AG20443 (cell line): ENCODE results near the gene AP3M1.
"Not testable (repeated sequence)": the region's sequence is repeated elsewhere in the genome, so short reads cannot be mapped to it uniquely, and the experiment has no call there.

Experiments
- DNase-seq: peaks from one replicate; pipeline ENCODE4 v3.0.0; 2012; ENCODE audit warnings: low spot score, mixed read lengths

The AP3M1 gene

DNA sequence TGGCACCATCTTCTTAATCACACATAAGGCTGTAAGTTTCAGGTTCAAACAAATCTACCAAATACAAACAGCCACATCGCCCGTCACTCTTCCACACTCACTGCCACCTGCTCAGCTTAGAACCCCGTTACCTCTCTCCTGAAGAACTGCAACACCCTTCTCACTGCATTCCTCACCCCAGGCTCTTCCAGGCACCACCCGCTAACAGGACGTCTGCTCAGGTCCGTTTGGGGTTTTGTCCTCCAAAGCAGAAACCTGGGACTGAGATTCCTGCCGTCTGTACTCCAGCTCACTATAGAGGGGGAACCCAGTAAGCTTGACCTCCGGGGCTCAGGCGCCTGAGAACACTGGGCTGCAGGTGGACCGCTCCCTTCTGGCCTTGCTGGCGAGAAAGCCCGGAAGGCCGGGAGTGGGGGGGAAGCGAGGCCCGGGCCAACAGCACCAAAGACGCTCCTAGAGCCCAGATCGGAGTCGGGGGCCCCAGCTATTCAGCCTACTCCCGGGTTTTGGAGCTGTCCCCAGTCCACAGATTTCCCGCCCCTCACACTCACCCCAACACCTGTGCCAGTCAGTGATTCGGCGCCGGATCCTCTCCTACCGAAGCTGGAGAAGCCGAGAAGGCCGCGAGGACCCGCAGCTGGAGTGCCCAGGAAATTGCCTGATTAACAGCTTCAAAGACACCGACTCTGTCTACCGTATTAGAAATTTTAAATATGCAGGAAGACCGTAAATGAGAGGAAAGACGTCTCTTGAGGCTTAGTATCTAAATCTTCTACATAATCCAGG, at the start of gene AP3M1:
Gene AP3M1 (minus strand): TSS at position 625 of the 786 bp plus-strand sequence. CDS start 12,449 bp downstream, outside the sequence.
- peak; percentile 85 for DNase-seq

DNA sequence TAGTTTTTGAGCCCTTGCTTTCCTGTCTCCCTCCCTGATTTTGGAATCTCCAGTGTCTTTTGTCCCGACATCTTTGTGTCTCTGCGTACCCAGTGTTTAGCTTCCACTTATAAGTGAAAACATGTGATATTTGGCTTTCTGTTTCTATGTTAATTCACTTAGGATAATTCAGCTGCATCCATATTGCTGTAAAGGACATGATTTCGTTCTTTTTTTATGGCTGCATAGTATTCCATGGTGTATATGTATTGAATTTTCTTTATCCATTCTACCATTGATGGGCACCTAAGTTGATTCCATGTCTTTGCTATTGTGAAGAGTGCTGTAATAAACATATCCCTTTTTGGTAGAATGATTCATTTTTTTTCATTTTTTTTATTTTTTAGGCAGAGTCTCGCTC, 48.7 kb upstream of the AP3M1 start:
- no peak for DNase-seq

DNA sequence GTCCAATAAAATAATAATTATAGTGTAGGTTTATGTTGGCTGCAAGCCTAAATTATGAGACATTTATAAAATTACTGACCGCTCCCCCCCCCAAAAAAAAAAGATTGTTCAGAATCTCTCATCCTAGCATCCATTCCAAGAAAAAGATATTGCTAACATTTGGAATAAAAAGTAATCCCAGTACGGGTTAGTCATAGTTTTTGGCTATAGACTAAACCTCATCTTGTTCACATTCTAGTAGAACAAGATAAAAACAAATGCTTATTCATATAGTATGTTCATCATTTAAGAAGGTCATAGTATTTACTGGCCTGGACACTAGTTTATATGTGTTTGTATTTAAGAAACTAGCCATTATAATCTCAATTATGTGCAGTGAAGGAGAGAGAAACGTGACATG, 44.4 kb upstream of the AP3M1 start:
- no peak for DNase-seq

GRCh38 chr10:74194545-74194944, 43.9 kb upstream of the AP3M1 start:
- no peak for DNase-seq

DNA sequence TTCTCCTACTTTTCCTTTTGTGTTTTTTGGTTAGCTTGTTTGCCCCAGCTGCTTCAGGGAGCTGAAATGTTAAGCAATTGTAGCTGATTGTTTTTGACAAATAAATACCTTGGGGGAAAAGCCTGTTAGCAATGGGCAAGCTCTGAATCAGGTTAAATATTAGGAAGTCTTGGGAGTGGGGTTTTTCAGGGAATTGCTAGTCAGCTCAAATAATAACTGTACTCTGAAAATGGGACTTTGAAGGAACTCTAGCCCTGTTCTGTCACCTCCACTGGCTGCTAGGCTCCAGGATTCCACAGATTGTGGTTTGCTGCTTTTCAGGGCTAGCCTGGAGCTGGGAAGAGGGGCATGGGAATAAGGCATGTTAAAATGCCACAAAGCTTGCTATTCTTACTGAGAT, 39.9 kb upstream of the AP3M1 start:
- peak; percentile 35 for DNase-seq

DNA sequence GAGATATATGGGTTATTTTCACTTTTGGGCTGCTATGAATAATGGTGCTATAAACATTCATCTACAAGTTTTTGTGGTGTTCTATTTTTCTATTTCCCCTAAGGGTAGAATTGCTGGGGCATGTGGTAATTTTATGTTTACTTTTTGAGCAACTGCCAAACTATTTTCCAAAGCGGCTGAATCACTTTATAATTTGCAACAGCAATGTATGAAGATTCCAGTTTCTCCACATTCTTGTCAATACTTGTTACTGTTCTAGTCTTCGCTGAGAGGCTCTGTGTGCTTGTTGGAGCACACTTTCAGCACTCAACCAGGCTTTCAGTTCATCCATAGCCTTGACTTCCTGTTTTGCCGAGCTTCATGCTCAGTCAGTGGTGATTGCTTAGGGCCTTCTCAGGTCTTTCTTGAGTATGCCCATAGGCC, 39.4 kb upstream of the AP3M1 start:
- DNase-seq = peak; percentile 56

GRCh38 chr10:74188617-74189016, 38.0 kb upstream of the AP3M1 start:
- not testable (repeated sequence) for DNase-seq

DNA sequence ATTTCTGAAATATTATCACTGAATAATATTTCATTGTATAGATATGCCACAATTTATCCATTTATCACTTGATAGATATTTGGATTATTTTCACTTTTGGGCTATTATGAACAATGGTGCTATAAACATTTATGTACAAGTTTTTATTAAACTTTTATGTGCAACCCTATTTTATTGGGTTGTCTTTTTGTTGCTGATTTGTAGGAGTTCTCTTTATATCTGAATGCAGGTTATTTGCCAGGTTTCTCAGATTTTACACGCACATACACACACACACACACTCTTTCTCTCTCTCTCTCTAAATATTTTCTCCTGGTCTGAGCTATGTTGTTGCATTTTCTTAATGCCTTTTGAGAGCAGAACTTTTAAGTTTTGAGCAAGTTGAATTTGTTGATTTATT, 36.6 kb upstream of the AP3M1 start:
- DNase-seq = no peak

DNA sequence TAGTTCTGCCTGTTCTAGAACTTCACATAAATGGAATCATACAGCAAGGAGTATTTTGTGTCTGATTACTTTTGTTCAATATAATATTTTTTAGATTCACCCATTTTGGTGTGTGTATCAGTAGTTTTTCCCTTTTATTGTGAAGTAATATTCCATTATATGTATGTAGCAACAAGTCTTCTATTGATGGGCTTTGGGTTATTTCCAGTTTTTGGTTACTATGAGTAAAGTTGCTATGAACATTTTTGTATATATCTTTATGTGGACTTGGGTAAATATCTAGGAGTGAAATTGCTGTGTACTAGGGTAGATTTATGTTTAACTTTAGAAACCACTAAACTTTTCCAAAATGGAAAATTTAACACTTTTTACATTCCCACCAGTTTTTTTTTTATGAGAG, 36.0 kb upstream of the AP3M1 start:
- DNase-seq = no peak

GRCh38 chr10:74179111-74179710, 28.6 kb upstream of the AP3M1 start:
- DNase-seq = no peak

DNA sequence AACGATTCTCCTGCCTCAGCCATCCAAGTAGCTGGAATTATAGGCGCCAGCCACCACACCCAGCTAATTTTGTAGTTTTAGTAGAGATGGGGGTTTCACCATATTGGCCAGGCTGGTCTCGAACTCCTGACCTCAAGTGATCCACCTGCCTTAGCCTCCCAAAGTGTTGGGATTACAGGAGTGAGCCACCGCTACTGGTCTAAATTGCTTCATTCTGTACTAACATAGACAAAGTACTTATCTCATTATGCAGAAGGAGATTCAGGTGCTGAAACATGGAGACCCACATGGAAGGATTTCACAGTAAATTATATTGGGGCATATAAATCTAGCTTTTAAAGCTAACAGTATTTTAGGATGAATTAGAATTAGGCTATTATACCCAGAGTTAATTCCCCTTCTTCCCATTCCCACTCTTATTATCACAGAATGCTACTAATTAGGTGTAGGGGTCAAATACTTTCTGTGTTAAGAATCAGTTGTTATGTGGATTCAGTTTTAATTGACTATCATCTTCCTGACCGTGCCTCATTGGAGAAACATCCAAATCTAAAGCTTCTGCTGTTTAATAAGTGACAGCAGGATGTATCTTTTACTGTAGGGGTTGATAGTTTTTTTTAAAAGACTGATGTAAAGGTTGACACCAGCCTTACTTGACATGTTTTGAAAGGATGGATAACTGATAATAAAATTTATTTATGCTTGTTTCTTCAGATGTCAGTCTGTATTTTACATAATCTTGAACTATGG, 27.6 kb upstream of the AP3M1 start:
- DNase-seq = no peak

DNA sequence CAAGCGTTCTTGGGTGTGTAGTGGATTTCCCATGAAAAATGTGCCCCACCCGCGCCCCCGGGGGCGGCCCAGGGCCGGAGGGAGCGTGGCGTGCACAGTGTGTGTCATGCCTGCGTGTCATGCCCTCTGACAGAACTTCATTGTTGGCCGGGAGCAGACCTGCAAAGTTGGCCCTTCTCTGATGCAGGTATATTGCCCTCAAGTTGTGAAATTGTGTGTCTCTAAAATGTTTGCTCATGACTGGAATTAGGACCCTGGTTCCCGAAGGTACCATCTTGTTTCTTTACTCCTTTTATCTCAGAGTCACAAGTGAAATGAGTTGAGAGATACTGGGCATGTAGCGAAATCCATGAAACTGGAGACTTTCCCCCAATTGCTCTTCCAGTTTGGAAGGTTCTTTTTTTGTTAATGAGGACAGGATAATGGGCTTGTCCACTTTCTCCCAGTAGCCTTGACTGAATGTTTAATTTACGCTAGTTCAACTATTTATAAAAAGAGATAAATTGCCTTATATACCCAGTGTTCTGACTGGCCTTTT, 26.6 kb upstream of the AP3M1 start:
- peak; percentile 72 for DNase-seq

DNA sequence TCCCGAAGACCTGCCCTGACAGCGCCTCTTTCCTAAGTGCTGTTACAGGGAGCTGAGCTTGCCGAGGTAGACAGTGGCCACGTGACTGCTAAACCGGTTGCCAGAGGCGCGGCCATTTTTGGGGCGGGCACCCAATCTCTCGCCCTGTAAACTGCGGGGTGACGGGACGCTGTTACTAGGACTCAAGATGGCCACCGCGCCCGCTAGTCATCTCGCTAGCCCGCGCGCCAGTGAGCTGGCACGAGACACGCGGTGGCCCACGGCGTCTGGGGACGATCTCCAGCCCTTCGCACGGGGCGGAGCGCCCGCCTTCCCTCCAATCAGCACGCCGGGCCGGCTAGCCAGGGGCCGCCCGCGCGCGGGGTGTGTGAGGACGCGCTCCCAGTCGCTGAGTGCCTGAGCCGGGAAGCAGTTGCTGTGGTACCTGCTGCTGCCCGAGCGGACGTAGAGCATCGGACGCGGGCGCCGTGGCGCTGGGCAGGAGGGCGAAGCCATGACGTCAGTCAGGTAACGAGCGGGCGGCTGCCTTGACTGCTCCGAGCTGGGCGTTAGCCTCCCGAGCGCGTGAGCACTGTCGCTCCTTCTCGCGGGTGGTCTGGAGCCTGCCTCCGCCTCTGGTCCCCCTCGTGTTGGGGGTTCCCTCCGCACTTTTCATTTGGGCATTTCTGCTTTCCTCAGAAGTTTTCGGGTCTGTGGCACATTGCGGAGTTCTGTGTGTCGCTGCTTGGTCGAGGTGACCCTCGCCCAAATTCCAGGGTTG, 25.9 kb upstream of the AP3M1 start:
- DNase-seq = peak; percentile 97

DNA sequence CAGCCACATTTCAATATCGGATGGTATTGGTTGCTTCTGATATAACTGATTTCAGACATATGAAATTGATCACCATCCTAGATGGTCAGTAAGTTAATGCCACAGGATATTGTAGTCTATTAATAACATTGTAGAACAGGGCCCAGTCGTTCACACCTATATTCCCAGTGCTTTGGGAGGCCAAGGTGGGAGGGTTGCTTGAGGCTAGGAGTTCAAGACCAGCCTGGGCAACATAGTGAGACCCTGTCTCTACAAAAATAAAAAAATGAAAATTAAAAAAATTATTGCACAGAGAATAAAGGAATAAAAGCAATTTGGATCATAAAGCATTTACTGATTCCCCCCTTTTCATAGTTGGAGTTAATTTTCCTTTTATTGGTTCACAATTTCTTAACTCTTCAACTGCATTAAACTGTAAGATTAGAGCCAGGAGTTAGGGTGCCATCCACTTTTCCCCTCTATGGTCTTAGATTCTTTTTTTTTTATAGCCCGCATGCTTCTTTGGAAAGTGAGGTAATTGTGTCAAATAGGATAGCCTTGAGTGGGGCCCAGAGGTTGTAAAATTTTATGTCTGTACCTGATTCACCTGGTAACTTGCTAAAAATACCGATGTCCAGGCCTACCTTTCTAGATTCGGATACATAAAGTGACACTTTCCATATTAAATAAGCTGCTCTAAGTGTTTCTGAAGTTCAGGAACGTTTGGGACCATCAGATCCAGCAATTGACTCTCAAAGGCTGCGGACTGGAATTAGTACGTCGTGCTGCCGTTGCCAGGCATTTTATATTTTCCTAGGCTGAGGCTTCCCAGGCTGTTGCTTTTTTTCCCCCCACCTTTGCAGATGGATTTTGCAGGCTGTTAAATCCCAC, 25.1 kb upstream of the AP3M1 start:
- no peak for DNase-seq

- DNase-seq = no peak
Observed at GRCh38 chr10:74174521-74174920, 23.9 kb upstream of the AP3M1 start.

- no peak for DNase-seq
Observed at GRCh38 chr10:74171625-74172024, 21.0 kb upstream of the AP3M1 start.

DNA sequence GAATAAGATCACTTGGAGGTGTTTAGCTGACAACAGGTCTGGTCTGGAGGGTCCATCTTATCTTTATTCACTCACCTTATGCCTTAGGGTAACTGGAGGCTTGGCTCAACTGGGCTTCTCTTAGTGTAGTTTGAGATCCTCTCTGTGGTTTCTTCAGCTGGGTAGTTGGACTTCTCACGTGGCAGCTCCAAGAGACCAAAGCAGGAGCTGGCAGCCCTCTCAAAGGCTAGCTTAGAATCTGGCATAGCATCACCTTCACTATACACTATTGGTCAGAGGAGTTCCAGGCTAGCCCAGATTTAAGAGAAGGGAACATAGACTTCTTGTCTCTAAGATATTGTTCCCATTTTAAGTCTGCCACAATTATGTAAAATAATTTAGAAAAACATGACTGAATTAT, 16.8 kb upstream of the AP3M1 start:
- no peak for DNase-seq

DNA sequence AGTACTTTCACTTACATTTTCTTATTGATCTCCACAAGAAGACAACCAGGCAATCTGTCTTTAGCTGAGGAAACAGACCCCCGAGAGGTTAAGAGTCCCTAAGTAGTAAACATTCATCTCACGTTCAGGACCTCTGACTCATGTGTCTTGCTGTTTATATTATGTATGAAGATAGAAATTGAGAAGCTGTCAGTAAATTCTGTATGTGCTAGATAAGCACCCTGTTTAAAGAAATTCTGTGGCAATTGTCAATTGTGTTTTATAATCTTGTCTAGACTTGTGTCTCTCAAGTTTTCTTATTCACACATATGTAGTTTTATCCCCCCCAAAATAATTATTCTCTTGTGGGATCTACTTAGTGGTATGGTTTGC, 14.9 kb upstream of the AP3M1 start:
- DNase-seq = no peak

- DNase-seq = no peak
Observed at GRCh38 chr10:74164716-74165529, 14.3 kb upstream of the AP3M1 start.
